ENCODE data around the gene IGF2R. TPM values are rescaled to one million over a fixed set of nuclear protein-coding genes. Genes with fewer than 3 reads are reported as not detected.

IGF2R gene
- total RNA-seq, 1 experiment from 2014 or later = 127 TPM

GRCh38 chr6:159969204-159969912 is 476 bp downstream of the IGF2R start:
- Mint-ChIP-seq H3K36me3 (ENCODE audit: insufficient read depth, unreplicated experiment) (peaks cover 19% of the 10 kb centered on the region), H3K4me3 (ENCODE audit: low read depth, unreplicated experiment) (peak overlapping the region; percentile 84), H3K4me1 (ENCODE audit: low read depth, unreplicated experiment) (peaks cover 24% of the 10 kb centered on the region), H3K27me3 (ENCODE audit: unreplicated experiment) (peaks cover 8% of the 10 kb centered on the region), H3K9me3 (ENCODE audit: low read depth, unreplicated experiment) (no peaks in the 10 kb centered on the region), H3K27ac (ENCODE audit: unreplicated experiment) (peak overlapping the region; percentile 93)
- TF ChIP-seq CTCF (IDR thresholded peaks at IDR 0.05; ENCODE audit: unreplicated experiment) = no peak
- intact Hi-C loops (cut with micrococcal nuclease; ENCODE audit: unreplicated experiment) = no loop called here
- CTCF ChIA-PET = no interaction called here
- no TSS peak for BruUV-seq (replicated peaks)
- peak; percentile 38 for DNase-seq

- H3K4me3 Mint-ChIP-seq (ENCODE audit: low read depth, unreplicated experiment) = peak overlapping the region; percentile 84
- peaks cover 2% of the 10 kb centered on the region for H3K27me3 Mint-ChIP-seq (ENCODE audit: unreplicated experiment)
- peak overlapping the region; percentile 93 for H3K27ac Mint-ChIP-seq (ENCODE audit: unreplicated experiment)
- intact Hi-C loops (cut with micrococcal nuclease; ENCODE audit: unreplicated experiment) = no loop called here
- no TSS peak for BruUV-seq (replicated peaks)
- TF ChIP-seq CTCF (IDR thresholded peaks at IDR 0.05; ENCODE audit: unreplicated experiment) = no peak
- no peaks in the 10 kb centered on the region for H3K9me3 Mint-ChIP-seq (ENCODE audit: low read depth, unreplicated experiment)
- peak; percentile 58 for DNase-seq
- peaks cover 22% of the 10 kb centered on the region for H3K36me3 Mint-ChIP-seq (ENCODE audit: insufficient read depth, unreplicated experiment)
- CTCF ChIA-PET = interaction anchor here (0.9 kb wide), 1 partner anchor 9 kb away, joined by 4 read pairs; no protein-coding TSS in a partner anchor
- H3K4me1 Mint-ChIP-seq (ENCODE audit: low read depth, unreplicated experiment) = peaks cover 28% of the 10 kb centered on the region
Observed at GRCh38 chr6:159969921-159970320, 1.0 kb downstream of the IGF2R start.

DNA sequence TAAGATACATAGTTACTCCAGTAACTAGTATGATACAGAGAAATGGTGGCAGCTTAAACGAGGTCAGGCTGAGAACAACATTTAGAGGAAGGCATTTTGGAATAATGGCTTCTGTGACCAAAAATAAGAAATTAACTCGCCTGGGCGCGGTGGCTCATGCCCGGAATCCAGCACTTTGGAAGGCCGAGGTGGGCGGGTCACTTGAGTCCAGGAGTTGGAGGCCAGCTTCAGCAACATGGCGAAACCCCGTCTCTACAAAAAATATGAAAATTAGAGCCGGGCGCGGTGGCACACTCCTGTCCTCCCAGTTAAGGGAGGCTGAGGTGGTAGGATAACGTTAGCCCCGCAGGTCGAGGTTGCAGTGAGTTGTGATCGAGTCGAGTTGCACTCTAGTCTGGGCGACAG is 1.8 kb downstream of the IGF2R start:
- no peak for TF ChIP-seq CTCF (IDR thresholded peaks at IDR 0.05; ENCODE audit: unreplicated experiment)
- BruUV-seq (replicated peaks) = no TSS peak
- H3K27ac Mint-ChIP-seq (ENCODE audit: unreplicated experiment) = no peak overlapping the region

DNA sequence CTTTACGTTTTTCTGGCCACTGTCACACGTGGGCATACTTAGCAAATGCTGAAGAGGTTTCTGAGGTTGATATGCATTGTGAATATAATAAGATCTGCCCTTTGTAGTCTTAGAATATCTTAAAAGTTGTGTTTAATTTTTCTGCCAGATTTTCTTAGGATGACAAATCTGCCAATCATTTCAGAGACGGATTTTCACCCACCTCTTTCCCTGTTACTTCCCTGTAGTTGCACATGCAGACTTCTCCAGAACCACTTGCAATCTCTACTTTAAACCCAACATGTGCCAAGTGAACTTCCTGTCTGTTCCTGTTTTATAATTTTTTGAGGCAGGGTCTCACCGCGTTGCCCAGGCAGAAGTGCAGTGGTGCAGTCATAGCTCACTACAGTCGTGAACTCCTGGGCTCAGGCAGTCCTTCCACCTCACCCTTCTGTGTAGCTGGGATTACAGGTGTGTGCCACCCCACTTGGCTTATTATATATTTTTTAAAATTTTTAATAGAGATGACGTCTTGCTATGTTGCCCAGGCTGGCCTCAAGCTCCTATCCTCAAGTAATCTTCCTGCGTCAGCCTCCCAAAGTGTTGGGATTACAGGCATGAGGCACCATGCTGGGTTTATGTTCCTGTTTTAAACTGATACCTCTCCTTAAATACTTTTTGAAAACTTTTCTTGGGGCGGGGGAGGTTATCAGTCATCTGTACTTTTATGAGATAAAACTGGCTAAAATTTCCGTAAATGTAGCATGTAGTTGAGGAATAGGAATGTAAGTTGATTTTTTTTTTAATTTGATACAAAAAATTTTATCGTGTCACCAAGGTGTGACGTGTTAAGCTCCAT is 2.7 kb downstream of the IGF2R start:
- no peak for DNase-seq
- intact Hi-C loops (cut with micrococcal nuclease; ENCODE audit: unreplicated experiment) = no loop called here
- no peak for TF ChIP-seq CTCF (IDR thresholded peaks at IDR 0.05; ENCODE audit: unreplicated experiment)
- Mint-ChIP-seq H3K27ac (ENCODE audit: unreplicated experiment) (no peak overlapping the region), H3K4me1 (ENCODE audit: low read depth, unreplicated experiment) (peaks cover 36% of the 10 kb centered on the region), H3K4me3 (ENCODE audit: low read depth, unreplicated experiment) (peak overlapping the region; percentile 7), H3K9me3 (ENCODE audit: low read depth, unreplicated experiment) (no peaks in the 10 kb centered on the region), H3K27me3 (ENCODE audit: unreplicated experiment) (no peaks in the 10 kb centered on the region), H3K36me3 (ENCODE audit: insufficient read depth, unreplicated experiment) (peaks cover 23% of the 10 kb centered on the region)
- BruUV-seq (replicated peaks) = no TSS peak
- CTCF ChIA-PET = no interaction called here

More for the DNA sequence above, 1.8 kb downstream of the IGF2R start:
- H3K36me3 Mint-ChIP-seq (ENCODE audit: insufficient read depth, unreplicated experiment) = peaks cover 23% of the 10 kb centered on the region
- CTCF ChIA-PET = interaction anchor here (0.9 kb wide), 1 partner anchor 8 kb away, joined by 4 read pairs; no protein-coding TSS in a partner anchor
- intact Hi-C loops (cut with micrococcal nuclease; ENCODE audit: unreplicated experiment) = no loop called here
- peak overlapping the region; percentile 84 for H3K4me3 Mint-ChIP-seq (ENCODE audit: low read depth, unreplicated experiment)
- no peak for DNase-seq
- H3K4me1 Mint-ChIP-seq (ENCODE audit: low read depth, unreplicated experiment) = peaks cover 35% of the 10 kb centered on the region
- no peaks in the 10 kb centered on the region for H3K27me3 Mint-ChIP-seq (ENCODE audit: unreplicated experiment)
- H3K9me3 Mint-ChIP-seq (ENCODE audit: low read depth, unreplicated experiment) = no peaks in the 10 kb centered on the region

All from Calu3 (cell line).